ENCODE results near the gene HCAR2.
"Not testable (repeated sequence)": the region's sequence is repeated elsewhere in the genome, so short reads cannot be mapped to it uniquely, and the experiment has no call there.

- TF ChIP-seq HNRNPL (IDR thresholded peaks at IDR 0.05; ENCODE audit: low read depth, low read length); SAFB2 (CRISPR knock-in tag; IDR thresholded peaks at IDR 0.05; ENCODE audit: borderline replicate concordance, low read depth); CBX1 (IDR thresholded peaks at IDR 0.05; ENCODE audit: low read depth); ZFX (CRISPR knock-in tag; IDR thresholded peaks at IDR 0.05; ENCODE audit: low read depth); ZBTB7A (CRISPR knock-in tag; IDR thresholded peaks at IDR 0.05); MTF2 (CRISPR knock-in tag; IDR thresholded peaks at IDR 0.05; ENCODE audit: borderline replicate concordance); MXI1 (IDR thresholded peaks at IDR 0.05; ENCODE audit: borderline replicate concordance, low read depth, low read length); ZFYVE20 (CRISPR knock-in tag; IDR thresholded peaks at IDR 0.05; ENCODE audit: borderline replicate concordance, low read depth); EP300 (IDR thresholded peaks at IDR 0.05; ENCODE audit: low read depth in 2 of 2, low read length in 2 of 2); EP300 (CRISPR knock-in tag; IDR thresholded peaks at IDR 0.05; ENCODE audit: borderline replicate concordance); RAD21 (CRISPR knock-in tag; IDR thresholded peaks at IDR 0.05); ZNF354B (CRISPR knock-in tag; IDR thresholded peaks at IDR 0.05); POLR2A (IDR thresholded peaks at IDR 0.05; ENCODE audit: insufficient read depth in 1 of 2, low read depth in 2 of 2, low read length in 2 of 2); EZH2 (conservative IDR thresholded peaks at IDR 0.05; ENCODE audit: low read depth, low read length): not testable (repeated sequence)
These were observed 10.5 kb upstream of the HCAR2 start for GRCh38 chr12:122713491-122714188.
